Activated CD4-positive, alpha-beta T cell treated with anti-CD3 and anti-CD28 coated beads for 4 hours (primary cell): ENCODE data around the gene IL7R.

ENCODE experiments used
- DNase-seq, 2 donors: peaks; one replicate each; pipeline ENCODE4 v3.0.0-alpha.2; 2020

The IL7R gene

GRCh38 chr5:35856765-35857351 lies at the start of gene IL7R:
IL7R (plus strand) TSS chr5:35856891; CDS start chr5:35856978, 87 bp downstream.
- DNase-seq: peak; percentile 29 to 43

GRCh38 chr5:35810601-35811000 lies 46.1 kb upstream of the IL7R start:
- no peak for DNase-seq

- DNase-seq: no peak
These were observed 45.5 kb upstream of the IL7R start for GRCh38 chr5:35811108-35811741.

GRCh38 chr5:35813521-35813920 lies 43.2 kb upstream of the IL7R start:
- DNase-seq: no peak

- DNase-seq: peak in 1 of 2 donors; percentile 52
These were observed 41.4 kb upstream of the IL7R start for GRCh38 chr5:35815089-35815936.

GRCh38 chr5:35816881-35817521 lies 39.7 kb upstream of the IL7R start:
- DNase-seq: no peak

GRCh38 chr5:35819026-35819425 lies 37.7 kb upstream of the IL7R start:
- DNase-seq: no peak

GRCh38 chr5:35819668-35820067 lies 37.0 kb upstream of the IL7R start:
- DNase-seq: no peak

GRCh38 chr5:35820735-35821134 lies 36.0 kb upstream of the IL7R start:
- no peak for DNase-seq

- DNase-seq: no peak
These were observed 35.2 kb upstream of the IL7R start for GRCh38 chr5:35821513-35821912.

GRCh38 chr5:35822511-35822910 lies 34.2 kb upstream of the IL7R start:
- DNase-seq: no peak

- no peak for DNase-seq
These were observed 33.2 kb upstream of the IL7R start for GRCh38 chr5:35823347-35824098.

GRCh38 chr5:35826056-35826455 lies 30.6 kb upstream of the IL7R start:
- DNase-seq: no peak

- DNase-seq: no peak
These were observed 30.1 kb upstream of the IL7R start for GRCh38 chr5:35826554-35826953.

- peak in 1 of 2 donors; percentile 49 for DNase-seq
These were observed 28.6 kb upstream of the IL7R start for GRCh38 chr5:35828082-35828598.

GRCh38 chr5:35830587-35830986 lies 26.1 kb upstream of the IL7R start:
- DNase-seq: no peak

GRCh38 chr5:35832762-35833161 lies 23.9 kb upstream of the IL7R start:
- DNase-seq: no peak

GRCh38 chr5:35833224-35833623 lies 23.5 kb upstream of the IL7R start:
- DNase-seq: no peak

- no peak for DNase-seq
These were observed 20.6 kb upstream of the IL7R start for GRCh38 chr5:35835796-35836742.

- no peak for DNase-seq
These were observed 18.2 kb upstream of the IL7R start for GRCh38 chr5:35838370-35839042.

- no peak for DNase-seq
These were observed 13.8 kb upstream of the IL7R start for GRCh38 chr5:35842856-35843255.
